ENCODE results near the gene FOXO1.
"Not testable (repeated sequence)": the region's sequence is repeated elsewhere in the genome, so short reads cannot be mapped to it uniquely, and the experiment has no call there.

FOXO1 gene

DNA sequence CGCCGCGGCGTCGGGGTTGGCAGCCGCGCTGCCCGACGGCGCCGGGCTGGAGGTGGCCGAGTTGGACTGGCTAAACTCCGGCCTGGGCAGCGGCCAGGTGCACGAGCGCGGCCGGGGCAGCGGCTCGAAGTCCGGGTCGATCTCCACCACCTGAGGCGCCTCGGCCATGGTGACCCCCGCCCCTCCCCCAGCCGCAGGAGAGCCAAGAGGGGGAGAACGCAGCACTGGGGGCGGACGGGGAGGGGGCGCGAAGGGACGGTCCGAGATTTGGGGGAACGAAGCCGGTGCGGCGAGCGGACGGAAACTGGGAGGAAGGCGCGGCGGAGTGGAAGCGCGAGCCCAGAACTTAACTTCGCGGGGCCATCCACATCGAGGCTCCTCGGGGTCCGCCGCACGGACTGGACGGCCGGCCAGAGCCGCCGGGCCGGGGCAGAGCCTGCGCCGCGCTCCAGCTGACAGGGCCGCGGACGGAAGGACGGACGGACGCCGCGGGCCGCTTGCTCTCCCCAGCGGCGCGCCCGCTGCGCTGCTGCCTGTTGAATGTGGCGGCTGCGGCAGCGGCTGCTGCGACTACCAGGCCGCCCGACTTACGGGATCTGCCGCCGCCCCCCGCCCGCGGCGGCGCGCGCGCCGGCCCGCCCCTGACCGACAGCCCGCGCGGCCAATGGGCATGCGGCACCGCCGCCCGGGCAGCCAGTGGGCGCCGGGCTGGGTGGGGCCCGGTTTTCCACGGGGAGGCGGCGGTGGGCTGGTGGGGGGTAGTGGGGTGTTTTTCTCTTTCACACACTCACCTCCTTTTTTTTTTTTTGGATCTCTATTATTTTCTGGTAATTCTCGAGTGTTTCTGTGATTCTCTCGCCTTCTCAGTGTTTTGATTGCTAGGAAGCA, at the start of gene FOXO1:
TSS of gene FOXO1 (minus strand) at position 597 of the 888 bp plus-strand sequence. CDS start at position 168, 429 bp downstream.
- DNase-seq (ENCODE audit: low spot score): peak; percentile 93

DNA sequence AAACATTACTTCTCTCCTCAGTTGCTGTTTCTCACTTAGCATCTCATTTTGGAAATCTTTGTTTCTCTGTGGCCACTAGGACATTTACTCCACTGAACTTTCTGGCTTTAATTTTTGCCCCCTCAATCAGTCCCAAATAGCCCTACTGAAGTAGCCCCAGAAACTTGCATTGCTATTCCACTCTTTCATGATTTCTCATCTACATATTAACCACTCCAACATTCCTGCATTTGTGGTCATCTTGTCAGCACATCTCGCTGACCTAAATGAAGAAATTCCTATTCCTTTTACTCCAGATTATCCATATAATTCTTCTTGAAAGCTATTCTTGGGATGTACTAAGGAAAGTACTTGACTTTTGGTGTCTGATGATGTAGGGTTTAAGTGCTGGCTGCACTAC, 48.0 kb upstream of the FOXO1 start:
- DNase-seq (ENCODE audit: low spot score): not testable (repeated sequence)

DNA sequence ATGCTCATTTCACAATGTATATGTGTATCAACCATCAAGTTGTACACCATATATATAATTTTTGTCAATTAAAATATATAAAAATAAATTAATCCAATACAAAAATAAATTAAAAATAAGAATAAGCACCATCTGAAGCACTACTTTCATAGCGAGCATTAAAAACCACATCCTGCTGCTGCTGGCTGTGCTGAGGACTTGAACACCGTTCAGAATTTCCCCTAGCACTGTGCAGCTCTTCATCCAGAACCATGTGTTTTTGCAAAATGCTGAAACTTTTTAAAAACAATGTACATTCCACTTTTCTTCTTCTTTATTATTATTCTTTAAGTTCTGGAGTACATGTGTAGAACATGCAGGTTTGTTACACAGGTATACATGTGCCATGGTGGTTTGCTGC, 40.0 kb upstream of the FOXO1 start:
- DNase-seq (ENCODE audit: low spot score): no peak

DNA sequence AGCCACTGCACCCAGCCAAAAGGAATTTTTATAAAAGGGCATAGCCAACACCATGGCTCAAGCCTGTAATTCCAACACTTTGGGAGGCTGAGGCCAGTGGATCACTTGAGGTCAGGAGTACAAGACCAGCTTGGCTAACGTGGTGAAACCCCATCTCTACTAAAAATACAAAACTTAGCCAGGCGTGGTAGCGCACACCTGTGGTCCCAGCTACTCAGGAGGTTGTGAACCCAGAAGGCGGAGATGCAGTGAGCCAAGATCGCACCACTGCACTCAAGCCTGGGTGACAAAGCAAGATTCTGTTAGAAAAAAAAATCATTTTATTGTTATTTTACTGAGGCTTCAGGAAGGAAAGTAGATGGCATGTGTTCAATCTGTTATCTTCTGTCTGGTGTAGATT, 31.3 kb upstream of the FOXO1 start:
- no peak for DNase-seq (ENCODE audit: low spot score)

DNA sequence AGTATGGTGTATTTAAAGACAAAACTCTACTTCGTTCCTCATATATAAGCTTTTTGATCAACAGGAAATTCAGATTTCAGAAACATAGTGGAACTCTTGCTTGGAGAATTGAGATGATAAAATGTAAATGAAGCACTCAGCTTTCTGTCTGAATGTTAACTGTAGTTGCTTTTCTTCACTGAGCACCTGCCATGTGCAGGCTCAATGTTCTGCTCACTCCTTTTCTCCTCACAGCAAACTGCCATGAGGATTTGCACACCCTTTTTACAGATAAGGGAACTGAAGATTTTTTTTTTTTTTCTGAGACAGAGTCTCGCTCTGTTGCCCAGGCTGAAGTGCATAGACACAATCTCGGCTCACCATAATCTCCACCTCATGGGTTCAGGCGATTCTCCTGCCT, 28.0 kb upstream of the FOXO1 start:
- DNase-seq (ENCODE audit: low spot score): no peak

DNA sequence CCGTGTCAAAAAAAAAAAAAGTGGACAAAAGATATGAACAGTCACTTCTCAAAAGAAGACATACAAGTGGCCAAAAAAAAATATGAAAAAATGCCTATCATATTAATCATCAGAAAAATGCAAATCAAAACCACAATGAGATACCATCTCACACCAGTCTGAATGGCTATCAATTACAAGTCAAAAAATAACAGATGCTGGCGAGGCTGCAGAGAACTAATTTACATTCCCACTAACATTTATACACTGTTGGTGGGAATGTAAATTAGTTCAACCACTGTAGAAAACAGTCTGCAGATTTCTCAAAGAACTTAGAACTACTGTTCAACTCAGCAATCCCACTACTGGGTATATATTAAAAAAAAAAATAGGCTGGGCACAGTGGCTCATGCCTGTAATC, 26.5 kb upstream of the FOXO1 start:
- peak; percentile 36 for DNase-seq (ENCODE audit: low spot score)

DNA sequence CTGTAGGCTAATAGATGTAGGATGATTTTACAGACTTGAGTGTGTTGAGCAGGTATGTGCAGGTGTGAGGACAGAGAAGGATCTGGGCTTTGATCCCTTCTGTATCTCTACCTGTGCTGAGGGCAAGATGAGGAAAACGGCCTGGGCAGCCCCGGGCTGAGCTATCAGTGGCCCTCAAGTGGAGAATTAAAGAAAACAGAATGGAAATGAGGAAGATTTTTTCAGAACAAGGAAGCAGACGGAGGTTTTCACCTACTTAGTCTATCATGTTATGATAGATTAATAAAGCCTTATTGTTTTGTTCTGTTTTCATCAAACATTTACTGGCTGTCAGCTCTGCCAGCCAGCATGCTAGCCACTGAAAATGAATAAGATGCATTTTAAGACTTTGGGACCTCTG, 22.3 kb upstream of the FOXO1 start:
- DNase-seq (ENCODE audit: low spot score): no peak

DNA sequence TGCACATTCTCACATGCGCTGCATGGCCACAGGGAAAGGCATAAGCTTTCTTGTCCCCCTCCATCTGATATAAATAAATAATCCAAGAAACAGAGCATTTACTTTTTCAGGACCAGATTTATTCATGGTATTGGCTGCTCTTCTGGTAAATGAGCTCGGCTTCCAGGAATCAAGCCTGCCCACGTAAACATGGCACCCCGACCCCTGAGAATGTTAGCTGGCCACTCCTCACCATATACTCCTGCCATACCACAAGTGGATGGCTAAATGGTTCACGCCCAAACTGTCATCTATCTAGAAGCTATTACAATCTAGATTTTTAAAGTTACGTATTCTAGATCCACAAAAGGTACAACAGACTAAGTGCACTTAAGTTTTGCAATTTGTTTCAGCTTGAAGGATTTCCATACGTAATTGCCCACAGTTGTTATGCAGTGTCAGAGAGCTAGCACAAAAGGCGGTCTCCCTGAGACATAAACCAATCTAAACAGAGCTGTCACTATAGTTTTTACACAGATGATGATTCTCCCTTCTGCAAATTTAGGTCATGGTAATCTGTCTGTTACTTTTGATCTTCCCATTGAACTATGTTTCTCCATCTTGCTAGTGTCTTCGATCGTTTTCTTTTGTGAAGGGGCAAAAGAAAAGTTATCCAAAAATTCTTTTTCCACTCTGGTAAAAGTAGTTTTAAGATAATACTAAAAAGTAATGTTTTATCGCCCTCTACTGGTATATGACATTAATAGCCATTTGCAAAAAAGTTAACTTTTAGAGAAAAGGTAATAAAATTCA, 16.2 kb upstream of the FOXO1 start:
- DNase-seq (ENCODE audit: low spot score): peak; percentile 33

DNA sequence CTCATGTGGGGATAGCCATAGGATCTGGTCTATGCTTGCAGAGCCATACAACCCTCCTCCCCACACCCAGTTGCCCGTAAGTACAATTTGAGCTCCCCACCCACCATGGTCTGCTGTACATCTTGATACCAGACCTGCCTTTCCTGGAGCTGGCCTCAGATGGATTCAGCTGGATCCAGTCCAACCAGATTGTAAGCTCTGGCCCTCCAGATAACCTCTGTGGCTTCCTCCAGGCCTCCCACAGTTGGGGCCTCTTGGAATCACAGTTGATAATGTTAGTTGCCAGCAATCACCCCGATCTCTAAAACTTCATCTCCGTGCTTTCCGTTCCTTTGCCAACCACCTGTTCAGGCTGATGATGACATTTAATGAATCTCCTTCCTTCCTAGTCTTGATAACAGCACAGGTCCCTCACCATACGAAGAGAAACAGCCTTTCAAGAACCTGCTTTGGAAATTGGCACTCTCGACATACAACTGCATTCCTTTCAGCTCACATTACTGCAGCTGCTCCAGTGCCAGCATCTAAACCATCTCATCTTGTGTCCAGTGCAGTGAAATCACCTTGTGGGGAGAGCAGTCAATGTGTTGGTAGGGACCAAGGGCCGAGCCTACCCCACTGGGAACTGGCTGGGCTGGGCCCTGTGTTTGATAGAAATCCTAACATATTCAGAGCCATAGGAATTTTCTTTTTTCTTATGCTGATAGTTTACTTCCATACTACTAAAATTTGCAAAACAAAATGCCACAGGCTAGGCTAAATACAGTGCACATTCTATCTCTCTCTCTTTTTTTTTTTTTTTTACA, 15.1 kb upstream of the FOXO1 start:
- DNase-seq (ENCODE audit: low spot score): no peak

DNA sequence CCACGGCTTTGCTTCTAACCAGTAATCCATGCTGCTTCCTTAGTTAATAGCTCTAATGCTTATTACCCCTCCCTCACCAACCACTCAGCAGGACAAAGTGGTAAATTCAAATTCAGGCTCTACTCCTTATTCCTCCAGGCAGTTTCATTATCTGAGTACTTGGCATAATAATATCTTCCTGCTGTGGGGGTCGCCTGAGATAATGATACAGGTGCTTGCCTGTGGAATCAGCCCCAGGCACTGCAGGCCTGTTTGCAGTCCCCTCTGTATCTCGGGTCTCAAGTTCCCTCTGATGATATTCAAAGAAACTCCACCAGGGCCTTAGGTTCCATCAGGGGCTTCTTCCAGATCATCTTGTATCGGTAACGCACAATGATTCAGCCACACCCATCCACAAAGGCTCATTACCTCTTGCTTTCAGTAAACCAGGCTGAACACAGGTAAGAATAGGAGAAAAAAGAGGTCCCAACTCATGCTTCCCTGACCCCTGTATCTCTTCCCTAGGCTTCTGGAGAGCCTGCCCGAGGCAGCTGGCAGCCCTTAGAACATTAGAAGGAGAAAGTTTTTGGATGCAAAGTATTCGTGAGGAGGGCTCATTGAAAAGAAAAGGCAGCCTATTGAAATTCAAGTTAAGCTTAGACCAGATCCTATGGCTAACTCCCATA, 14.3 kb upstream of the FOXO1 start:
- no peak for DNase-seq (ENCODE audit: low spot score)

DNA sequence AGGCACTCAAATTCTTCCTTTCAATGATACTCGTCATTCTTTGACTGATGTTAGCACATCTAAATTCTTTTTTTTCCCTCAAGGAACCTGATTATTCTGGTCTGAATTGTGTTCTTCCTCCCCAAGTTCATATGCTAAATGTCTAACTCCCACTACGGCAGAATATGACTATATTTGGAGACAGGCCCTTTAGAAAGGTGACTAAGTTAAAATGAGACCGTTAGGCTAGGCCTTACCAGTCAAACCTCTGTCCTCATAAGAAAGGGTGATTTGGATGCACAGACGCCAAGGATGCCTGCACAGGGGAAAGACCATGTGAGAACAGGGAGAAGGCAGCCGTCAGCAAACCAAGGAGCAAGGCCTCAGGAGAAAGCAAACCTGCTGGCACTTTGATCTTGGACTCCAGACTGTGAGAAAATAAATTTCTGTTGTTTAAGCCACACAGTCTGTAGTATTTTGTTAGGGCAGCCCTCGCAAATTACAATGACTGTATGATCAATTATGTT, 13.1 kb upstream of the FOXO1 start:
- no peak for DNase-seq (ENCODE audit: low spot score)

DNA sequence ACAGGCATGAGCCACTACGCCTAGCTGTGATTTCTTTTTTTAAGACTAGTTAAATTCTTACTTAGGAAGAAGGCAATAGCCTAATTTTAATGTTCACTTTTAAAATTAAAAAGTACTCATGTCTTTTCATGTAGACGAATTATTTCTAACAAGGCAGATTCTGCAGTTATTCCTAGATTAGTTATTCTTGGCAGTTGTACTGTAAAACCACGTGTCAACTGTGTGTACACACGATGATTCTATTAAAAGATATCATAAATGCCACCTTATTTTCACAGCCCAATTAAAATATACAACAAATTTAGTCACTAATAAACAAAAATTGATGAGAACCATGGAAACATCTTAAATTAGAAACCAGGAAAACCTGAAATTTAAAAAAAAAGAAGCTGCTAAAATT, 10.6 kb upstream of the FOXO1 start:
- no peak for DNase-seq (ENCODE audit: low spot score)

DNA sequence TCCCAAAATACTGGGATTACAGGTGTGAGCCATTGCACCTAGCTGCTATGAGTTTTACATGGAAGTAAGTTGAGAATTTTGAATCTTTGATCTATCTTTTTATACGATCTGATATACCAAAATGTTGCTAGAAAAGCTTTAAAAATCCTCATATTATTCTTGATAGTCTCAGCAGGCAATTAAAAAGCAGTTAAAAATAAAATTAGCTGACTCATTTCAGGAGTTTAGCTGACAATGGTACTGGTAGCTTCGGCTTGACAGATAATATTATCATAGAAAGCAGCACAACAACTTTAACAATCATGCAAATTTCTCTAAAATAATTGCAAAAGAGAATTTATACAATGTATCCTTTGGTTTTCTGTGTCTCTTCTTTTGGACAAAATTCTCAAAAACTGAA, 9.6 kb upstream of the FOXO1 start:
- no peak for DNase-seq (ENCODE audit: low spot score)

DNA sequence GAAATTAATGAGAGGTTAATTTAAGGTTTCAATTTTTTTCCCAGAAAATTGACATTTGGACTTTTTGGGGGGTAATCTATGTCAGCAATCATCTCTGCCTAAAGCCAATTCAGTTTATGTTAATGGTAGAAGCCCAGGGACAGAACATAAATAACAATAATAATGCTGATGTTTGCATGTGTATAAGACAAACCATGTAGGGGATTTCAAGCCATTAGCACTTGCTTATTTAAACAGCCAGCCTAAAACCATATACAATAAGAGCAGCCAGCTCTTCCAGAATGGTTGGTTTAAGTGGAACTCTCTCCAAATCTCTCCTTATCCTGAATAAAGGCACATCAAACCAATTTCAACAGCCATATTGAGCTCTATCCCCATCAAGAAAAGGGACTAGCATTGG, 7.0 kb upstream of the FOXO1 start:
- no peak for DNase-seq (ENCODE audit: low spot score)

DNA sequence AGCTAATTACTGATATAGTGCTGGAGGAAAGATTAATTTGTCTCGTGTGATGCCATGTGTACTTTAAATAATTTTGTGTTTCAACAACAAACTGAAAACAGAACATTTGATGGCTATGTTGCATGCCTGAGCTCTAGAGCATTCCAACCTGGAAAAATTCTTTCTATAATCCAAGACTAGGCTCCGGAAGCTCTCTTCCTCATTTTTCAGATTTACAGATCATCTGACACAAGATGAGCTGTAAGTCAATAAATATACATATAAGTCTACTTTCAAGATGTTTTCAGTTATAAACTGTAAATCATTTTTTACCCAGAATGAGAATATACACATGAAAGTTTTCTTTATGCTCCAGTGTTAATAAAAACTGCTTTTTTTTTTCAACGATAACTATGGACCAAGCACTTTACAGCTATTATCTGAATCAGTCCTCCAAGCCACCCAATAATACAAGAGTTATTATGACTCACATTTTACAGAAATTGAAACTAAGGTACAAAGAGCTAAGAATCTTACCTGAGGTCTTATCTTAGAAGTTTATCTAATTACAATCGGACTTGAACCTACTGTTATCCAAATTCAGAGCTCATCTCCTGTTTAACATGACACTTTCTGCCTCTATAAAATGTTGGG, 6.4 kb upstream of the FOXO1 start:
- DNase-seq (ENCODE audit: low spot score): no peak

DNA sequence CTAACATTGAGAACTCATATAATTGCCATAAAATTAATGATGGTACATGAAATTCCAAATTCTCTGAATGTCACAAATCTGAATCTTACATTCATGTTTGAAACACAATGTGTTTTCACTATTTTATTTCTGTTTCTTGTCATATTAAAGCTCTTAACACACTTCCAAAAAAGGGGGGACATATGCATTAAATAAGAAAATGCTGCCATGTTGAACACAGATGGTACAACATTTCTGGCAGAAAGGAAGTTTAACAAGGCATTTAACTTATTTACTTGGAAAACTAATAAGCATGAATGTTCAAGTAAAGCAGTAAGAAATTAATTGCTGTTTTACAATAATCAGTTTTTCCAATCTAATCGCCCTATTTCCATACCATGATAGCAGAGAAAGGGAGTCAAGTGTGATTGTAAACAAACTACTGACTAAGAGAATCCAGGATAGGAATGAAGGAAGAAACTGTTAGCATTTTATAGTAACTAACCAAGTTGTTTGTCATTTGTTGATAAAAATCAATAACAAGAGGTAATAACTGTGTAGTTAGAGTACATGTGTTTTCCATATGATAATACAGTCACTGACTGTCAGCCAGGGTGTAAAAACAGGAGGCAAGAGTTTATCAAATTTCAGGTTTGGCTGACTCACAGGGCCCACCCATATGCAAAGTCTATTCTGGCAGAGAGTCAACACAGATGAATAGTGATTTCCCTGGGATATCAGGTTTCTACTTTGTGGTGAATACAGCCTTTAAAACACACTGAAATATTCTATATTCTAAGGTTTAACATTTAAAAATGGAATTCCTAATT, 5.7 kb upstream of the FOXO1 start:
- DNase-seq (ENCODE audit: low spot score): peak; percentile 57

DNA sequence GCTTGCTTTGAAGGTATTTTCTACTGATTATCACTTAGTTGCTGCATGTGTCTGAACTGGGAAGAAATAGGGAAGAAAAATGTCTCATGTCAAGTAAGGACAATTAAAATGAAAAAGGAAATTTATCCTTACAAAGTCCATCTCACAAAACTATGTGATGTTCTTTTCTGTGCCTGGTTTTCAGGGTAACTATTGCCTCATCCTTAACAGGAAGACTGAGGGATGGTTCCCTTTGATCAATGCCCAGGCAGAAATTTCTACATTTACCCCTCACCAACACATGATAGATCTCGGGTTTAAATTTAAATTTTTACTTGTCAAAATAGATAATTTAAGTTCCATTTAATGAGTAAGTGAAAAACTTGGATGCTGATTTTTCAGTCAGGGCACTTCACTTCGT, 3.9 kb upstream of the FOXO1 start:
- DNase-seq (ENCODE audit: low spot score): no peak

DNA sequence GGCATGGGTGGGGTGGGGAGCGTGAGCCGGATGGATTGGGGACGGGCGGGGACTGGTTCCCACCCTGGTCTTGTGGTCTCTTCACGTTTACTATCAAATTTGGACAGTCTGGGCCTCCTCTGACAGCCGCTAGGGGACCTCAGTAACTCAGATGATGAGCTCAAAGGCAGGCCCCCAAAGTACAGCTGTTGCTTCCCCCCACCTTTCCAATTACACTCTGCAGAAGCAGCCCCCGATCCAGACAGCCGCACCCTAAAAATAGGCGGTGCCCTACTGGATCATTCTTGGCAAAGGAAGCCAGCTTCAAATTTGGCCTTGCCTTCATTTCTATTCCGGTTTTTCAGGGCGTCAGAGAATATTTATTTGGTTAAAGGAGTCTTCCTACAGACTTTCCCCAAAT, 1.9 kb upstream of the FOXO1 start:
- no peak for DNase-seq (ENCODE audit: low spot score)

DNA sequence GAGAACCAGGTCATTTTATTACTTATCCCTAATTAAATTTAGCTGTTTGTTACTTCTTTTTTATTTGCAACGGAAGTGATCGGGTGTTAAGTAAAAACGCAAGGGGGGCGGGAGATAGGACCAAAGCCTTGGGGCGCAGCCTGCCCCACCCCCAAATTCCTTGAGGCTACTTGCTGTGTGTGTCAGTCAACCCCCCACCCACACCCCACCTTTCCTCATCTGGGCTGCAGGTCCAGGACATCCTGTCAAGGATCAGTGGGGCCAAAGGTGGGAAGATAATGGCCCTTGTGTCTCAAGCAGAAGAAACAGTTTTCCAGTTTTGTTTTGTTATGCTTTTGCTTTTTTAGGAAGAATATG, 1.2 kb upstream of the FOXO1 start:
- DNase-seq (ENCODE audit: low spot score): no peak

DNA sequence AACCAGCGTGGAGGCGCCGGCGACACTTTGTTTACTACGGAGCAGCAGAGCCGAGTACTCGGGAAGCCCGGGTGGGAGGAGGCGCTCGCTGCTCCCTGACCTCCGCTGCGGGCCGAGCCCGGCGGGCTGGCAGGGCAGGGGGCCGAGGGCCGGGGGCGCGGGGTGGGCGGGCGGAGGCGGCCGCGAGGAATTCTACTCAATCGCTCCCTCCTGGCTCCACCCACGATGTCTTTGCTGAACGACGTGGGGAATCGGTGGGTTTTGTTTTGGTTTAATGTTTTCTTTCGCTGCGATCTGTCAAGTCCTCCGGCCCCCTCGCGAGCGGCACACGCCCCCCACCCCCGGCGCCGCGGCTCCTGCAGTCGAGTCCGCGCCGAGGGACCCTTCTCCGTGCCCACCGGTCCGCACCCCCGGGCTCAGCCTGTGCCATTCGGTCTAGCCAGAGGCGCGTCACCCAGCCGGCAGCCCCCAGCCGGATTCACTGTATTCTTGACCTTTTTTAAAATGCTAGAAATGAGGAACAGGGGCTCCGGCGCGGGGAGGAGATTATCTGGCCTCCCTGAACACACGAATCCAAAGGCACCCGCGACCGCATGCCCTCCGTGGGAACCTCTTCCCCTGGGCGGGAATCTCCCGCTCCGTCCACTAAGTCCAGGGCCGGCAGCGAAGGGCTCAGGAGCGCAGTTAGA, 636 bp upstream of the FOXO1 start:
- DNase-seq (ENCODE audit: low spot score): no peak

All from kidney tubule cell (primary cell).